GM21367 (cell line): ENCODE measurements around the gene VAPA.
"Not testable (repeated sequence)": the region's sequence is repeated elsewhere in the genome, so short reads cannot be mapped to it uniquely, and the experiment has no call there.

ENCODE experiments used
- ATAC-seq: cut with Tn5 transposase; IDR thresholded peaks from one replicate; pipeline ENCODE4 v1.9.1; 2021; ENCODE audit not compliant: unreplicated experiment

Gene VAPA

GRCh38 chr18:9885170-9886004 is 28.4 kb upstream of the VAPA start, which contains the start of gene TXNDC2:
Gene TXNDC2, plus strand, starts transcription at chr18:9885973. Its CDS starts 708 bp downstream, at chr18:9886681.
- ATAC-seq = no peak

GRCh38 chr18:9886005-9886348 is 27.8 kb upstream of the VAPA start:
- ATAC-seq = no peak

- no peak for ATAC-seq
These were observed 25.8 kb upstream of the VAPA start for GRCh38 chr18:9887992-9888391.

- ATAC-seq = no peak
These were observed 23.6 kb upstream of the VAPA start for GRCh38 chr18:9890196-9890595.

GRCh38 chr18:9890957-9891356 is 22.9 kb upstream of the VAPA start:
- no peak for ATAC-seq

GRCh38 chr18:9891515-9891914 is 22.3 kb upstream of the VAPA start:
- ATAC-seq = not testable (repeated sequence)

- no peak for ATAC-seq
These were observed 19.3 kb upstream of the VAPA start for GRCh38 chr18:9894454-9895068.

GRCh38 chr18:9897129-9897528 is 16.7 kb upstream of the VAPA start:
- ATAC-seq = no peak

- not testable (repeated sequence) for ATAC-seq
These were observed 16.0 kb upstream of the VAPA start for GRCh38 chr18:9897787-9898291.

- ATAC-seq = no peak
These were observed 14.8 kb upstream of the VAPA start for GRCh38 chr18:9898792-9899549.

GRCh38 chr18:9899550-9899930 is 14.3 kb upstream of the VAPA start:
- not testable (repeated sequence) for ATAC-seq

GRCh38 chr18:9900699-9901098 is 13.1 kb upstream of the VAPA start:
- no peak for ATAC-seq

- no peak for ATAC-seq
These were observed 12.4 kb upstream of the VAPA start for GRCh38 chr18:9901377-9901776.

GRCh38 chr18:9902264-9902663 is 11.6 kb upstream of the VAPA start:
- ATAC-seq = not testable (repeated sequence)

GRCh38 chr18:9902832-9903231 is 11.0 kb upstream of the VAPA start:
- ATAC-seq = no peak

GRCh38 chr18:9905401-9905922 is 8.4 kb upstream of the VAPA start:
- no peak for ATAC-seq

- ATAC-seq = no peak
These were observed 7.3 kb upstream of the VAPA start for GRCh38 chr18:9906481-9906880.

- ATAC-seq = no peak
These were observed 5.9 kb upstream of the VAPA start for GRCh38 chr18:9907867-9908266.

GRCh38 chr18:9910071-9910470 is 3.7 kb upstream of the VAPA start:
- ATAC-seq = no peak

GRCh38 chr18:9910661-9911060 is 3.2 kb upstream of the VAPA start:
- ATAC-seq = no peak

- no peak for ATAC-seq
These were observed 2.6 kb upstream of the VAPA start for GRCh38 chr18:9911226-9911625.
